GM19328 (cell line): Measurements from ENCODE around the gene MRPL41.
"Not testable (repeated sequence)": the region's sequence is repeated elsewhere in the genome, so short reads cannot be mapped to it uniquely, and the experiment has no call there.

Source experiments
- ATAC-seq: cut with Tn5 transposase; IDR thresholded peaks from one replicate; pipeline ENCODE4 v1.9.1; 2021; ENCODE audit warnings: mild to moderate bottlenecking, moderate library complexity; ENCODE audit not compliant: unreplicated experiment

The MRPL41 gene

GRCh38 chr9:137581361-137582285 is 29.9 kb downstream of the MRPL41 start:
- ATAC-seq: no peak

- ATAC-seq: no peak
These were observed 30.7 kb downstream of the MRPL41 start for GRCh38 chr9:137582286-137582860.

- no peak for ATAC-seq
These were observed 31.7 kb downstream of the MRPL41 start for GRCh38 chr9:137583347-137583746.

- ATAC-seq: no peak
These were observed 32.3 kb downstream of the MRPL41 start for GRCh38 chr9:137583957-137584356.

- no peak for ATAC-seq
These were observed 35.2 kb downstream of the MRPL41 start for GRCh38 chr9:137586854-137587253.

GRCh38 chr9:137588311-137588710 is 36.6 kb downstream of the MRPL41 start:
- ATAC-seq: no peak

GRCh38 chr9:137588891-137589290 is 37.2 kb downstream of the MRPL41 start:
- no peak for ATAC-seq

GRCh38 chr9:137589441-137590122 is 37.9 kb downstream of the MRPL41 start:
- peak; percentile 18 for ATAC-seq

GRCh38 chr9:137590123-137590468 is 38.4 kb downstream of the MRPL41 start:
- no peak for ATAC-seq

GRCh38 chr9:137590469-137591383 is 39.0 kb downstream of the MRPL41 start, which contains the start of gene ZMYND19:
Gene ZMYND19, minus strand, starts transcription at chr9:137590512. Its CDS starts 249 bp downstream, at chr9:137590263.
- ATAC-seq: peak; percentile 81

- ATAC-seq: no peak
These were observed 41.1 kb downstream of the MRPL41 start for GRCh38 chr9:137592767-137593166.

- no peak for ATAC-seq
These were observed 41.5 kb downstream of the MRPL41 start for GRCh38 chr9:137593176-137593575.

GRCh38 chr9:137596577-137596976 is 44.9 kb downstream of the MRPL41 start:
- not testable (repeated sequence) for ATAC-seq

- ATAC-seq: no peak
These were observed 47.3 kb downstream of the MRPL41 start for GRCh38 chr9:137598943-137599342.
